ENCODE data around the gene ONECUT2.

DNA sequence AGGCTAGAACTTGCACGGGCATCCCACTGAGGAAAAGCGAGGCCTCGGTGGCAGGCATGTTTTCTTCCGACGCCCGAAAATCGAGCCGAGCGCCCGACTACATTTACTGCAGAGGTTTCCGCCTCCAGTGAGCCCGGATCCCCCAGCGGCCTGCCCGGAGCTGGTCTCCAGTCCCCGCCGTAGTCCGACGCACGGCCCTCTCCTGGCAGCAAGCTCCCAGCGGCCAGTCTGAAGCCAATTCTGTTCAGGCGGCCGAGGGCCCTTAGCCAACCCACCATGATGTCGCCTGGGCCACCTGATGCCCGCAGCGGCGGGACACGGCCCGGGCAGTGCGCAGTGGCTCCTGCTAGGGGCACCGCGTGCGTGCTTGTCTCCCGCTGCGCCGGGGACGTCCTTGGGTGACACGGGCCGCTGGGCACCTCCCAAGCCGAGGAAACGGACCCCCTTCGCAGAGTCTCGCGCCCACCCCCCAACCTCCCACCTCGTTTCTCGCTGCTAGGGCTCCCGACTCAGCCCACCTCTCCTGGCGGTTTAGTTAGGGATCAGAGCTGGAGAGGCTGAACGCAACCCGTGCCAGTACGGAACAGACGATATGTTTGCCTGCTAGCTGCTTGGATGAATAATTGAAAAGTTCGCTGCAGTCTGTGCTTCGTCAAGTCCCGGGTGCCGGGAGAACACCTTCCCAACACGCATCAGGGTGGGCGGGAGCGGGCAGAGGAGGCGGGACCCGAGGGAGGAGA, 5.3 kb downstream of the ONECUT2 start:
- TF ChIP-seq, protein P1, sequence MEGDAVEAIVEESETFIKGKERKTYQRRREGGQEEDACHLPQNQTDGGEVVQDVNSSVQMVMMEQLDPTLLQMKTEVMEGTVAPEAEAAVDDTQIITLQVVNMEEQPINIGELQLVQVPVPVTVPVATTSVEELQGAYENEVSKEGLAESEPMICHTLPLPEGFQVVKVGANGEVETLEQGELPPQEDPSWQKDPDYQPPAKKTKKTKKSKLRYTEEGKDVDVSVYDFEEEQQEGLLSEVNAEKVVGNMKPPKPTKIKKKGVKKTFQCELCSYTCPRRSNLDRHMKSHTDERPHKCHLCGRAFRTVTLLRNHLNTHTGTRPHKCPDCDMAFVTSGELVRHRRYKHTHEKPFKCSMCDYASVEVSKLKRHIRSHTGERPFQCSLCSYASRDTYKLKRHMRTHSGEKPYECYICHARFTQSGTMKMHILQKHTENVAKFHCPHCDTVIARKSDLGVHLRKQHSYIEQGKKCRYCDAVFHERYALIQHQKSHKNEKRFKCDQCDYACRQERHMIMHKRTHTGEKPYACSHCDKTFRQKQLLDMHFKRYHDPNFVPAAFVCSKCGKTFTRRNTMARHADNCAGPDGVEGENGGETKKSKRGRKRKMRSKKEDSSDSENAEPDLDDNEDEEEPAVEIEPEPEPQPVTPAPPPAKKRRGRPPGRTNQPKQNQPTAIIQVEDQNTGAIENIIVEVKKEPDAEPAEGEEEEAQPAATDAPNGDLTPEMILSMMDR (IDR thresholded peaks at IDR 0.05), result no peak
- TF ChIP-seq POLR2A (IDR thresholded peaks at IDR 0.05), result no peak

Data from testis (tissue), 2 donors.